A673 (cell line): ENCODE data around the gene PRICKLE1. TPM values are rescaled to one million over a fixed set of nuclear protein-coding genes. Genes with fewer than 3 reads are reported as not detected.

Experiments
- BruUV-seq: library from RNA; stranded (reverse); fragments of 400-500 nt; replicated peaks from 2 replicates; lab custom pipeline; 2021; lab: Mats Ljungman, UMichigan
- CTCF ChIA-PET: fragments of 300-600 bp; sonication (Branson Sonifier 250); formaldehyde crosslinking; loops from one replicate; lab custom pipeline; 2022; ENCODE audit warnings: antibody characterized with exemption; lab: Charles Lee
- POLR2A ChIA-PET: fragments of 300-600 bp; sonication (Branson Sonifier 250); formaldehyde crosslinking; loops from one replicate; lab custom pipeline; 2022; ENCODE audit warnings: antibody characterized with exemption; ENCODE audit not compliant: low non-redundant PET; lab: Charles Lee
- DNase-seq: peaks from one replicate; pipeline ENCODE4 v3.0.0-alpha.2; 2015; ENCODE audit warnings: low spot score
- H3K27ac ChIP-seq: fragments of 200-600 bp; sonication (generic); 2 replicates; pipeline ENCODE4 v1.5.1; 2016; ENCODE audit warnings: mixed run types, low read depth, mild to moderate bottlenecking, mixed read lengths, antibody characterized with exemption, low read length; ENCODE audit not compliant: poor library complexity, severe bottlenecking
- H3K27me3 ChIP-seq: fragments of 200-600 bp; sonication (generic); replicated peaks from 2 replicates; pipeline ENCODE4 v1.6.1; 2017; ENCODE audit warnings: mixed run types, low read depth, mild to moderate bottlenecking, mixed read lengths, antibody characterized with exemption, low read length; ENCODE audit not compliant: insufficient read depth, poor library complexity
- H3K36me3 ChIP-seq: fragments of 200-600 bp; sonication (generic); 2 replicates; pipeline ENCODE4 v1.6.1; 2016; ENCODE audit warnings: mixed run types, mild to moderate bottlenecking, mixed read lengths, antibody characterized with exemption, low read length; ENCODE audit not compliant: insufficient read depth, poor library complexity, severe bottlenecking
- H3K4me1 ChIP-seq: fragments of 200-600 bp; sonication (generic); 2 replicates; pipeline ENCODE4 v1.6.1; 2017; ENCODE audit warnings: mixed run types, mild to moderate bottlenecking, mixed read lengths, antibody characterized with exemption, low read length; ENCODE audit not compliant: insufficient read depth, poor library complexity, severe bottlenecking
- H3K4me3 ChIP-seq: fragments of 200-600 bp; sonication (generic); 2 replicates; pipeline ENCODE4 v1.5.1; 2016; ENCODE audit warnings: low read depth, mixed run types, mild to moderate bottlenecking, mixed read lengths, low read length; ENCODE audit not compliant: poor library complexity, severe bottlenecking
- H3K9me3 ChIP-seq: fragments of 200-600 bp; sonication (generic); 2 replicates; pipeline ENCODE4 v1.6.1; 2016; ENCODE audit warnings: mixed run types, low read depth, mild to moderate bottlenecking, mixed read lengths, antibody characterized with exemption, low read length; ENCODE audit not compliant: poor library complexity, severe bottlenecking
- EZH2 ChIP-seq: fragments of 200-600 bp; sonication (generic); IDR thresholded peaks from 2 replicates; pipeline ENCODE4 v1.6.1; 2017; ENCODE audit warnings: borderline replicate concordance, low read depth, mild to moderate bottlenecking, mixed read lengths, antibody characterized with exemption, low read length; ENCODE audit not compliant: poor library complexity, severe bottlenecking
- intact Hi-C: fragments of 100-400 bp; cut with micrococcal nuclease; formaldehyde crosslinking; loops from one replicate; pipeline ENCODE4 v1.10.0; 2022; ENCODE audit not compliant: unreplicated experiment
- total RNA-seq: library from RNA; stranded (reverse); gene quantifications from 2 replicates; pipeline ENCODE4 v1.2.3, GENCODE V29; 2021
- TF ChIP-seq, protein P1 (sequence below): fragments of 300-800, 200-600 bp; sonication (generic); conservative IDR thresholded peaks from 2 replicates; pipeline ENCODE4 v1.5.1; 2017; ENCODE audit warnings: low read depth, mild to moderate bottlenecking, antibody characterized with exemption, low read length, moderate library complexity, mixed read lengths

PRICKLE1 gene
- total RNA-seq, 1 experiment from 2014 or later, result 1.1 TPM

DNA sequence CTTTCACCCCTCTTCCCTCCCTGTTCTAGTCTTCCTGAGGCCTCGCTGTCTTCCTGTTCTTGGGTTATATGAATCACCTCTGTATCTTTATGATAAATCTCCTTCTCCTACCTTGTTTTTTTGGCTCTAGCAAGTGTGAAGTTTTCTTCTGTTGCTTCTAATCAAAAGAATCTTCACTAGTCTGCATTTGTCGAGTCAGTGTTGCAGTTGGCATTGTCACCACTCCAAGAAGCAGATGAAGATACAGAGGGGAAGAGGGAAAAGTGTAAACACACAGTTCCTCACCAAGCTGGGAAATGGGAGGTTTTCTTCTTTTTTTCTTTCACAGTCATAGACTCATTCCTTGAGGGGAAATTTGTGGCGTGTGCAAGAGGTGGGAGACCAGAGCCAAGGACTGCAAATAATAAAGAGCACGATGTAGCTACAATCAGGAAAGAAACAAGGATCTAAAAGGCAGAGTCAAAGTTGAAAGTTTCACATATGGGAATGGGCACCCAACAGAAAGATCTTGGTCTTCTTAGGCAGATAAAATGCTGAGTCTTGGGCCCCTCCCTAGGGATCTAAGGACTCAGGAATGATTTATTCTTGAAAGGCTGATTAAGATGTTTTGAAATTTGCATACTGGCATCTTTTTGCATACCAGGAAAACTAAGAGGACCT is 22.2 kb upstream of the PRICKLE1 start:
- DNase-seq, result no peak
- ChIA-PET POLR2A (no interaction called here), CTCF (no interaction called here)

DNA sequence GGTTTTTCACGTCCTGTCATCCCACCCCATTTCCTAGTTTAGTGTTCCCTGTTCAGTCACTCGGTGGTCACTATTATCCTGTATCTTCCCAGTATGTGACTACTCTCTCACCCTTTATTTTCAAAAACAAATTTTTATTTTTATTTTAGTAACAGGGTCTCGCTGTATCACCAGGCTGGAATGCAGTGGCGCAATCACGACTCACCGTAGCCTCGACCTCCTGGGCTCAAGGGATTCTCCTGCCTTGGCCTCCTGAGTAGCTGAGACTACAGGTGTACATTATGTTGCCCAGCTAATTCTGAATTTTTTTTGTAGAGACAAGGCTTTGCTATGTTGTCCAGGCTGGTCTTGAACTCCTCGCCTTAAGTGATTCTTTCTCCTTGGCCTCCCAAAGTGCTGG is 20.1 kb upstream of the PRICKLE1 start:
- TF ChIP-seq, protein P1, sequence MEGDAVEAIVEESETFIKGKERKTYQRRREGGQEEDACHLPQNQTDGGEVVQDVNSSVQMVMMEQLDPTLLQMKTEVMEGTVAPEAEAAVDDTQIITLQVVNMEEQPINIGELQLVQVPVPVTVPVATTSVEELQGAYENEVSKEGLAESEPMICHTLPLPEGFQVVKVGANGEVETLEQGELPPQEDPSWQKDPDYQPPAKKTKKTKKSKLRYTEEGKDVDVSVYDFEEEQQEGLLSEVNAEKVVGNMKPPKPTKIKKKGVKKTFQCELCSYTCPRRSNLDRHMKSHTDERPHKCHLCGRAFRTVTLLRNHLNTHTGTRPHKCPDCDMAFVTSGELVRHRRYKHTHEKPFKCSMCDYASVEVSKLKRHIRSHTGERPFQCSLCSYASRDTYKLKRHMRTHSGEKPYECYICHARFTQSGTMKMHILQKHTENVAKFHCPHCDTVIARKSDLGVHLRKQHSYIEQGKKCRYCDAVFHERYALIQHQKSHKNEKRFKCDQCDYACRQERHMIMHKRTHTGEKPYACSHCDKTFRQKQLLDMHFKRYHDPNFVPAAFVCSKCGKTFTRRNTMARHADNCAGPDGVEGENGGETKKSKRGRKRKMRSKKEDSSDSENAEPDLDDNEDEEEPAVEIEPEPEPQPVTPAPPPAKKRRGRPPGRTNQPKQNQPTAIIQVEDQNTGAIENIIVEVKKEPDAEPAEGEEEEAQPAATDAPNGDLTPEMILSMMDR, result no peak
- TF ChIP-seq EZH2, result no peak
- intact Hi-C loops, result no loop called here
- POLR2A ChIA-PET, result no interaction called here
- Histone ChIP-seq H3K36me3 (no peaks in the 10 kb centered on the region), H3K27ac (no peak overlapping the region), H3K4me3 (no peak overlapping the region), H3K27me3 (no peaks in the 10 kb centered on the region), H3K4me1 (no peaks in the 10 kb centered on the region), H3K9me3 (no peaks in the 10 kb centered on the region)
- no TSS peak for BruUV-seq
- DNase-seq, result no peak
- CTCF ChIA-PET, result no interaction called here

More for the DNA sequence above, 22.2 kb upstream of the PRICKLE1 start:
- TF ChIP-seq, protein P1, result no peak
- no peak for TF ChIP-seq EZH2
- H3K4me3 ChIP-seq, result no peak overlapping the region
- H3K4me1 ChIP-seq, result no peaks in the 10 kb centered on the region
- no peak overlapping the region for H3K27ac ChIP-seq
- BruUV-seq, result no TSS peak
- H3K36me3 ChIP-seq, result no peaks in the 10 kb centered on the region
- peaks cover under 1% of the 10 kb centered on the region for H3K9me3 ChIP-seq
- intact Hi-C loops, result no loop called here
- no peaks in the 10 kb centered on the region for H3K27me3 ChIP-seq

DNA sequence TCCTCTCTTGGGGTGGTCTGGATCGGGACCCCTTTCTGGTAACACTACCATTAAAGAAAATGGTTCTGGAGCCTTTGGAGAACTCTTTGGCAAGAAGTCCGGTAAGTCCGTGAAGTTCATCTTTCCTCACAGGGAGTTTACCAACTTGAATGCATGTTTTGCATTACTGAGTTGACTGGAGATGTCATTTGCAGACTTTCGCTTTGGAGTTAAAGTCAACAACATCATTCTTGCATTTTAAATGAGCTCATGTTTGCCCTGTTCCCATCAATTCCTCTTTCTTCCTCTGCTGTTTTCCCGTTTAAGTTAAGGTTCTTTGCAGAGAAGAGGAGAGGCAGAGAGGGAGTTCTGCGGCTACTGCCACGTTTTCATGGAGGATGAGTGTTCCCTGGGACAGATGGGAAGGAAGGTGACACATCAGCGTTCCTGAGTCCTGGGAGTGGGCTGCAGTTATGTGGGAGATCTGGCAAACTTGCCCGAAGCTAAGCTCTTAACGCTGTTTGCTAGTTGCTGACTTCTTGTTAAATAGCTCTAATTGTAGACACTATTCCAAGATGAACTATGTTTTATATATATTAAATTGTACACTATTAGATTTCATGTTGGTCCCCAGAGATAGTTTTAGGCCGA is 18.8 kb upstream of the PRICKLE1 start:
- no peak for DNase-seq
- Histone ChIP-seq H3K27me3 (no peaks in the 10 kb centered on the region), H3K4me3 (no peak overlapping the region), H3K27ac (no peak overlapping the region), H3K4me1 (no peaks in the 10 kb centered on the region), H3K36me3 (no peaks in the 10 kb centered on the region), H3K9me3 (no peaks in the 10 kb centered on the region)
- no TSS peak for BruUV-seq
- POLR2A ChIA-PET, result no interaction called here
- CTCF ChIA-PET, result no interaction called here
- intact Hi-C loops, result no loop called here
- TF ChIP-seq EZH2, result no peak
- TF ChIP-seq, protein P1, result no peak
